Mucosa of rectum (tissue), 2 donors: ENCODE results near the gene DAW1.

Source experiments
- H3K27ac ChIP-seq, 2 donors: one replicate each; pipeline ENCODE4 v1.7.0; 2013; ENCODE audit warnings: inconsistent platforms in 2 of 2, low read depth in 2 of 2, low read length in 2 of 2
- H3K27me3 ChIP-seq, 2 donors: one replicate each; pipeline ENCODE4 v1.7.0; 2013; ENCODE audit warnings: low read length in 2 of 2; ENCODE audit not compliant: control insufficient read depth in 2 of 2, insufficient read depth in 2 of 2
- H3K36me3 ChIP-seq, 2 donors: one replicate each; pipeline ENCODE4 v1.7.0; 2013; ENCODE audit warnings: low read length in 2 of 2; ENCODE audit not compliant: control insufficient read depth in 2 of 2, insufficient read depth in 2 of 2
- H3K4me1 ChIP-seq, 2 donors: one replicate each; pipeline ENCODE4 v1.7.0; 2013; ENCODE audit warnings: low read length in 2 of 2, mild to moderate bottlenecking in 1 of 2; ENCODE audit not compliant: control insufficient read depth in 2 of 2, insufficient read depth in 2 of 2
- H3K4me3 ChIP-seq, 2 donors: one replicate each; pipeline ENCODE4 v1.7.0; 2013; ENCODE audit warnings: low read length in 2 of 2
- H3K9ac ChIP-seq, 2 donors: one replicate each; pipeline ENCODE4 v1.7.0; 2013; ENCODE audit warnings: low read length in 2 of 2, low read depth in 1 of 2, mild to moderate bottlenecking in 1 of 2
- H3K9me3 ChIP-seq, 2 donors: one replicate each; pipeline ENCODE4 v1.7.0; 2013; ENCODE audit warnings: low read length in 2 of 2; ENCODE audit not compliant: control insufficient read depth in 2 of 2
- donor health status: healthy.
- donor health status: Normal muscosa, but diverticular disease.

DAW1 gene, protein sequence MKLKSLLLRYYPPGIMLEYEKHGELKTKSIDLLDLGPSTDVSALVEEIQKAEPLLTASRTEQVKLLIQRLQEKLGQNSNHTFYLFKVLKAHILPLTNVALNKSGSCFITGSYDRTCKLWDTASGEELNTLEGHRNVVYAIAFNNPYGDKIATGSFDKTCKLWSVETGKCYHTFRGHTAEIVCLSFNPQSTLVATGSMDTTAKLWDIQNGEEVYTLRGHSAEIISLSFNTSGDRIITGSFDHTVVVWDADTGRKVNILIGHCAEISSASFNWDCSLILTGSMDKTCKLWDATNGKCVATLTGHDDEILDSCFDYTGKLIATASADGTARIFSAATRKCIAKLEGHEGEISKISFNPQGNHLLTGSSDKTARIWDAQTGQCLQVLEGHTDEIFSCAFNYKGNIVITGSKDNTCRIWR

DNA sequence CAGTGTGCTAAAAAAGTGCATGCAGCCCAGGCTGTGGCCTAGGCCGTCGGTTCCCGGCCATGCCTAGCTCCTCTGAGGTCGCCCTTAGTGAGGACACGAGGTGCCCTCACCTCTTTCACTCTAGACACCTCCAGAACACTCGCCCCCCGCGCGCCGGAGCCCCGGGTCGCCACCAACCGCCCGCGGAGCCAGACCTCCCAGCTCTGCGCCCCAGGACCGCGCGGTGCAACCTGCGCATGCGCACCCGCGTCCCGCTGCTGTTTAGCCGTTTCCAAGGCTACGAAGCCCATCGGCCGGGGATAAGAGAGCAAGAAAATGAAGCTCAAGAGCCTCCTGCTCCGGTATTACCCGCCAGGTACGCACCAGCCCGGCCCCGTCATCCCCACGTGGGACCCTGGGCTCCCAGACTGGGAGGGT, at the start of gene DAW1:
TSS of gene DAW1 (plus strand) at position 257 of the 417 bp plus-strand sequence. CDS start at position 316, 59 bp downstream.
- Histone ChIP-seq H3K27me3 (peaks cover 0 to 2% of the 10 kb centered on the region in 2 donors), H3K27ac (no peak within 1 kb of the TSS), H3K36me3 (no peaks in the 10 kb centered on the region), H3K9me3 (no peaks in the 10 kb centered on the region), H3K9ac (no peak within 1 kb of the TSS), H3K4me1 (no peaks in the 10 kb centered on the region), H3K4me3 (peak within 1 kb of the TSS in 1 of 2 donors; percentile 40)

DNA sequence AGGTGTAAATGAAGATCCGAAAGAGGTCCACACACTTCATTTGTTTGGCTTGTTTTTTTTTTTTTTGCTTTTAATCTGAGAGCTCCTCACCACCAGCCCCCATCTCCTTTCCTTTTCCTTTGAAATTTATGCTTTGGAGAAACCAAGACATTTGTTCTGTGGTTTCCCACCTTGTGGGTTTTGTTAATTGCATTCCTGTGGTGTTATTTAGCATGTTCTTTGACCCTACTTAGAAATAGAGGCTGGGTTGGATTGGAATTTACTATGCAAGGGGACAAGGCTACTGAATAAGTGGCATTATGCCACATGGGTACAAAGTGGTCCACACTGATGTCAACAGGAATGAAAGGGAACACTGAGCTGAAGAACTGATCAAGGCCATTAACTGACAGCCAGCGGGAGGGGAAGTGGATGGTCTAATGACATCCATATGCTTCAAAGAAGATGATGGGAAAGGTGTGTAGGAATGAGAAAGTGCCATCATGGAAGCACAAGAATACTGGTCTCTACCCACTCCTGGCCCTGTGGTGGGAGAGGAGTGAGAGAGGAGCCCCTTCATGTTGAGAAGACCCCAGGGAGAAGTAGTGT, 48.9 kb upstream of the DAW1 start:
- Histone ChIP-seq H3K9ac (no peak overlapping the region), H3K36me3 (no peaks in the 10 kb centered on the region), H3K27me3 (no peaks in the 10 kb centered on the region), H3K9me3 (no peaks in the 10 kb centered on the region), H3K27ac (no peak overlapping the region), H3K4me3 (no peak overlapping the region), H3K4me1 (peaks cover 2 to 4% of the 10 kb centered on the region in 2 donors)

DNA sequence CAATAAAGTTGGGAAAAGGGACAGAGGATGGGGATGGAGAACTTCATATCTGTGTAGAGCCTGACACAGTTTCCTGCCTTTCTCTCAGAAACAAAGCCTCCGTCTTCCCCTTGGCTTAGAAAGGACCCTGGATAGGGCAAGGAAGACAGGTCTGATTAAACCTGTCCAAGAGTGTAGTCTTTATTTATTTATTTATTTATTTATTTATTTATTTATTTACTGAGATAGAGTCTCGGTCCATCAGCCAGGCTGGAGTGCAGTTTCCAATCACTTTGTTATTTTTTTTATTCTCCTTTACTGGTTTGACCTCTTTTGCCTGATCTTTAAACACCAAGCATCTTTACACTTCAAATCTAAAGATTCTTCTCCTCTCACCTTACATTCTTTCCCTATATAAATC, 47.5 kb upstream of the DAW1 start:
- Histone ChIP-seq H3K9me3 (no peaks in the 10 kb centered on the region), H3K4me3 (no peak overlapping the region), H3K27me3 (no peaks in the 10 kb centered on the region), H3K9ac (no peak overlapping the region), H3K27ac (no peak overlapping the region), H3K36me3 (no peaks in the 10 kb centered on the region), H3K4me1 (peaks cover 0 to 2% of the 10 kb centered on the region in 2 donors)

DNA sequence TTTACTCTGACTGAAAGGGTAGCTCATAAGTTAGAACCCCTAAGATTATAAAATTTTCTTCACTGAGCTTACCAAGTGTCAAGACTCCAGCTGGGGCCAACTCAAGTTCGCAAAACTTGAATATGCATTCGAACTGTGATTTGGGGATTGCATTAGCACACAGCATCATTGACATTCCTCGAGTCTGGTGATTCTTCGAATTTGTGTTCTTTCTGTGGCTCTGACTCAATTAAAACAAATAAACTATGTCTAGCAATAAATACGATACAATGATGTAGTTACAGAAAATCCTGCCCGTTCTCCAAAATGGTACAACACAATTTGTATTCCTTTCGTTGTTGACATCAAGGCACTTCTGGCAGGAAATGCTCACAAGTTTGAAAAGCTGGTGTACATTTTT, 46.7 kb upstream of the DAW1 start:
- peaks cover 0 to 2% of the 10 kb centered on the region in 2 donors for H3K4me1 ChIP-seq
- H3K4me3 ChIP-seq = no peak overlapping the region
- no peak overlapping the region for H3K9ac ChIP-seq
- no peaks in the 10 kb centered on the region for H3K36me3 ChIP-seq
- H3K9me3 ChIP-seq = no peaks in the 10 kb centered on the region
- H3K27ac ChIP-seq = no peak overlapping the region
- no peaks in the 10 kb centered on the region for H3K27me3 ChIP-seq

DNA sequence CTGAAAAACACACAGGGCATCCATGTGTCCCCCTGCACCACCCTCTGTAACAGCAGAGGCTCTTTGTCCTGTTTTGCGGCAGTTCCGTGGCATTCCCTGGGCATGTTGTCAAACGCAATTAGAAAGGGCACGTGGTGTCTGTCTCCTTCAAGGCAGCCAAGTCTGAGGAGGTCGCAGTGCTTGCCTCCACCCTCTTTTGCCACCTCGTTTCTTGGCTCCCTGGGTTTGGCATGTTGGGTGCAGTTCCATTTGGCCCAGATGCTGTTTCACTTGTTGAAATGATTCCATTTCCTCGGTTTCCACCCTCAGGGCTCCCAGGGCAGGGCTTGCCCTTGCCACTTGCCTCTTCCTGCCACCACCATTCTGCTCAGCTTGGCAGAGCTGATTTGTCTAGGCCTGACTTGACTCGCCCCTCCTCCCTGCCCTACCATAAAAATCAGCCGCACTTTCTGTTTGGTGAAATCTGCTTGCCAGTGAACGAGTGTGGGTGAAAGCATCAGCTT, 45.4 kb upstream of the DAW1 start:
- Histone ChIP-seq H3K4me3 (no peak overlapping the region), H3K9me3 (no peaks in the 10 kb centered on the region), H3K4me1 (peaks cover 0 to 2% of the 10 kb centered on the region in 2 donors), H3K36me3 (no peaks in the 10 kb centered on the region), H3K9ac (no peak overlapping the region), H3K27me3 (no peaks in the 10 kb centered on the region), H3K27ac (peak overlapping the region in 1 of 2 donors; percentile 32)

DNA sequence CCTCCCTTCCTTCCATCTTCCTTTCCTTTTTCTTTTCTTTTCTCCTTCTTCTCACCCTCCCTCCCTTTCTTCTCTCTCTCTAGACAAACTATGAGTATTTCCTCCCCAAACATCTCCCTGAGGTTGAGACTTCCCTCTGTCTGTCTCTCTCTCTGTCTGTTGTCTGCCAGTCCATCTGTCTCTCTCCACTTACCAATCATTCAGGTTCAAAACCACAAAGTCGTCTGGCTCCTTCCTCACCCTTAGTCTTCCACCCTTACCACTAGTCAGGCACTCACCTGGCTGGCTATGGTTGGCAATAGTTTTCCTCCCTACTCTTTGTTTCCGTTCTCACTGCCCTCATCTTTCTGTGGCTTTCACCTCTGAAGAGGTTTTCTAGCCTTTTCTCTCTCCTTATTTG, 44.9 kb upstream of the DAW1 start:
- Histone ChIP-seq H3K9me3 (no peaks in the 10 kb centered on the region), H3K27ac (no peak overlapping the region), H3K36me3 (no peaks in the 10 kb centered on the region), H3K4me3 (no peak overlapping the region), H3K27me3 (no peaks in the 10 kb centered on the region), H3K4me1 (peaks cover 0 to 2% of the 10 kb centered on the region in 2 donors), H3K9ac (no peak overlapping the region)

DNA sequence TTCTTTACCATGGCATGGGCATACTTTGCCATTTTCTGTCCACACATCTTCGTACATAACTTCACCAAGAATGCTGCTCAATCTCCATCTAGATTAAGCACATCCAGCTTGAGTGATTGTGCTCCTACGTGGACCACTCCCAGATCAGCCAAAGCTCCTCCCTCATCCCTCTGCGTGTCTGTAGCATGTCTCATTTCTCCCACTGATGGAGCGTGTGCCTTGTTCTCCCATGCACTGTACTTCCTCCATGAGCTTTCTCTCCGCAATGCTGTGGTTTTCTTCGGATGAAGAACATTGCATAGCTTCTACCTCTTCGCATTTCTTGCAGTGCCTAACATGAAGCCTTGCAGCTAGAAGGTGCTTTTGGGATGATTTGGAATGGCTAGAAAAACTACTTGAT, 44.3 kb upstream of the DAW1 start:
- H3K36me3 ChIP-seq = no peaks in the 10 kb centered on the region
- no peak overlapping the region for H3K27ac ChIP-seq
- H3K4me3 ChIP-seq = no peak overlapping the region
- H3K9ac ChIP-seq = no peak overlapping the region
- no peaks in the 10 kb centered on the region for H3K27me3 ChIP-seq
- peaks cover 0 to 2% of the 10 kb centered on the region in 2 donors for H3K4me1 ChIP-seq
- no peaks in the 10 kb centered on the region for H3K9me3 ChIP-seq

DNA sequence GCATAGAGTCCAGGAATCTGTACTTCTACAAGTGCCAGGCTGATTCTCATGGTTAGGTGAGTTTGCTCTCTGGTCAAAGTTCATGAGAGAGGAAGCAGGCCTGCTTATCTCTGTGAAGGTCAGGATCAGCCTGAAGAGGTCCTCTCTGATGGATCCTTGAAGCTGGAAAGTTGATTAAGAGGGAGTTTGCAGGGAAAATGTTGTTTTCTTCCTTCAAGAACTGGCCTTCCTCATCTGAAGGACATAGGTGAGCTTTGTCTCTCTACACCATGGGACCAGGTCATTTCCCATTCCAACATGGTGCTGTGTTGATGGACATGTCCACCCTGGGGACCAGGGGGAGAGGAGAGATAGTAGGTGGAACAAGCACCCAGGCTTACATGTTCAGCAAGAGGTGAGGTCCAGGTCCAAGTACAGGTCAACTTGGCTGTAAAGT, 42.9 kb upstream of the DAW1 start:
- Histone ChIP-seq H3K4me1 (peaks cover 0 to 2% of the 10 kb centered on the region in 2 donors), H3K9ac (no peak overlapping the region), H3K27ac (no peak overlapping the region), H3K27me3 (no peaks in the 10 kb centered on the region), H3K36me3 (no peaks in the 10 kb centered on the region), H3K9me3 (no peaks in the 10 kb centered on the region), H3K4me3 (no peak overlapping the region)

DNA sequence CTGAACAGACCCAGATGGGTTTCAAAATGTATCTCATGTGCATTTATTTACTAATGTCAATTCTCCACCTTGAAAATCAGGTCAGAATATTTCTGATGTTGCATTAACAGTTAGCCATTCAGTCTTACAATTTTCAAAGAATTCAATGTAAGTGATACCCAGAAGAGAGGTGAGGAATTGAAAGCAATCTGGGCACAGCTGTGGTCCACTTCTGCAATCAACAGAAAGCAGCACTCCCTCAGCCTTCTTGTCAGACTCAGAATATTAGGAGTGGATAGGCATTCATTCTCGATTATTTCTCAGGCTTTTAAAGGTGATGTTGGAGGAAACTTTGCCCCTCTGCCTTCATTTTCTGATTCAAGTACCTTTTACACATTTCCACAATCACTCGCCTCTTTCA, 42.1 kb upstream of the DAW1 start:
- Histone ChIP-seq H3K9ac (no peak overlapping the region), H3K27ac (no peak overlapping the region), H3K4me3 (no peak overlapping the region), H3K4me1 (peaks cover 0 to 2% of the 10 kb centered on the region in 2 donors), H3K9me3 (no peaks in the 10 kb centered on the region), H3K36me3 (no peaks in the 10 kb centered on the region), H3K27me3 (no peaks in the 10 kb centered on the region)

DNA sequence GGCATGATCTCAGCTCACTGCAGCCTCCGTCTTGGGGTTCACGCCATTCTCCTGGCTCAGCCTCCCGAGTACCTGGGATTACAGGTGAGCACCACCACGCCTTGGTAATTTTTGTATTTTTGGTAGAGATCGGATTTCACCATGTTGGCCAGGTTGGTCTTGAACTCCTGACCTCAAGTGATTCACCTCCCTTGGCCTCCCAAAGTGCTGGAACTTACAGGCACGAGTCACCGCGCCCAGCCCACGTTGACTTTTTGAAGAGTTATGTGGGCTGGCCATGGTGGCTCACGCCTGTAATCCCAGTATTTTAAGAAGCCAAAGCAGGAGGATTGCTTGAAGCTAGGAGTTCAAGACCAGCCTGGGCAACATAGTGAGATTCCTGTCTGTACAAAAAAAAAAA, 37.0 kb upstream of the DAW1 start:
- no peaks in the 10 kb centered on the region for H3K27me3 ChIP-seq
- H3K27ac ChIP-seq = no peak overlapping the region
- no peaks in the 10 kb centered on the region for H3K36me3 ChIP-seq
- H3K4me3 ChIP-seq = no peak overlapping the region
- no peak overlapping the region for H3K9ac ChIP-seq
- H3K4me1 ChIP-seq = peaks cover 0 to 1% of the 10 kb centered on the region in 2 donors
- no peaks in the 10 kb centered on the region for H3K9me3 ChIP-seq
